DMS 273 (cell line): Measurements from ENCODE around the gene CRADD.
"Not testable (repeated sequence)": the region's sequence is repeated elsewhere in the genome, so short reads cannot be mapped to it uniquely, and the experiment has no call there.

Experiments used
- DNase-seq: peaks from one replicate; lab custom pipeline; 2025; ENCODE audit not compliant: unreplicated experiment; lab: John Stamatoyannopoulos, UW

CRADD gene

GRCh38 chr12:93734784-93735183, 57.6 kb downstream of the CRADD start:
- no peak for DNase-seq

- no peak for DNase-seq
Observed at GRCh38 chr12:93736640-93737178, 59.5 kb downstream of the CRADD start.

- DNase-seq: no peak
Observed at GRCh38 chr12:93737457-93738198, 60.5 kb downstream of the CRADD start.

- DNase-seq: no peak
Observed at GRCh38 chr12:93738199-93739058, 61.3 kb downstream of the CRADD start.

DNA sequence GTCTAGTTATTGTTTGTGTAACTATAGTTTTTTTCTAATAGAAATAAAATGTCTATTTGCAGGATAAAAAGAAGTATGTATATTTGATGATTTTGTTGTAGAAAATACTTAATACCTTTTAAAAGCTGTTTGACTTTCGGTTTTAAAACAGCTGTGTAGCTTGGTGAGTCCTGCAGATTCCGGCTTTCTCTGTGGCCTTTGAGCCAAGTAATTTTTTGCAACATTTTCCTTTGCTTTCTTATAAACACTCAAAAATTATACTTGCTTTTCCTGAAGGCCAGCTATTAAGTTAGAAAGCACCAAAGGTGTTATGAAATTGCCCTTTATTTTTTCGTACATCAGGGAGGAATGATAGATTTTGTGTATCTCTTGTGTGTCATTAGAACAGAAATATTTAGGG, 63.6 kb downstream of the CRADD start:
- peak; percentile 13 for DNase-seq

GRCh38 chr12:93741659-93742109, 64.5 kb downstream of the CRADD start:
- DNase-seq: peak; percentile 55

- DNase-seq: peak; percentile 77
Observed at GRCh38 chr12:93742110-93742934, 65.1 kb downstream of the CRADD start.

DNA sequence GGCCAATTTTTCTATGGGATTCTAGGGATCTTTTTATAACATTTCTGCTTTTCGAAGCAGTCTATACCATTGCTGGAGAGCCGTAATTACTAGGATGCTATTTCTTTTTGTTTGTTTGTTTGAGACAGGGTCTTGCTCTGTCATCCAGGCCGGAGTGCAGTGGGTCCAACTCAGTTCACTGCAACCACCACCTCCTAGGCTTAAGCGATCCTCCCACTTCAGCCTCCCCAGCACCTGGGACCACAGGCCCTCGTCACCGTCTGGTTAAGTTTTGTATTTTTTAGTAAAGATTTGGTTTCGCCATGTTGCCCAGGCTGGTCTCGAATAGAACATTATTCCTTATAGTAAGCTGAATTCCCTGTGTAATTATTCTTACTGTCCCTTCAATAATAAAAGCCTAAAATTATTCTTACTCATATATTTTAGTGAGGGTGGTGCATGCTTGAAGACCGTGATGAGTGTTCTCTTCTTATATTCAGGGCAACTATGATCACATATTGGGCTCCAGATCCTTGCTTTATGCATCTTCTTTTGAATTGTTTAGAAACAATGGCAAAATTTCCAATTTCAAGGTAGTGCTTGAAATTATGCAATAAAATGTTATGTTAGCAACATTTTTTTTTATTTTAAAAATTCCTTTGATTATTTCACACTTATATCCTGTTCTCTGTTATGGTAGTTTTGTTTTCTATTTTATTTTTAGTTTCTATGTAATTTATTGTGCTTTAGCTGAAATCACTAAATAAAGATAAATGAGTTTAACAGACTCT, 66.2 kb downstream of the CRADD start:
- no peak for DNase-seq

GRCh38 chr12:93743999-93744689, 67.0 kb downstream of the CRADD start:
- DNase-seq: peak; percentile 6

DNA sequence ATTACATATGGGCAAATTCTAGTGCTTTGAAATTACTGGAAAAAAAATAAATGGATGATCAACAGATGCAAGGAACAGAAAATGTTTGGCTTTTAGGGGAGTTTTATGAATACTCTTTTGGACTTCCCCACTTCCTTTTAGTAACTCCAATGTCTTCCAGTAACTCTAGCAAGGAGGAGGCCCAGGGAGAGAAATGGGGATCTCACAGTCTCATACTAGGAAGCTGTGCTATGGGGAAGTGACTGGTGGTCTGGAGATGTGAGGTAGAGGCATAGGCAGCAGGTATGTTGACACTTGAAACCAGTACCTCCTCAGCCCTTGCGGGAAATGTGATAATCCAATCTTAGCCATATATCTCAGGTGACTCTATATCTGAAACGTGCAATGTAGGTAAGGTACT, 68.1 kb downstream of the CRADD start:
- no peak for DNase-seq

DNA sequence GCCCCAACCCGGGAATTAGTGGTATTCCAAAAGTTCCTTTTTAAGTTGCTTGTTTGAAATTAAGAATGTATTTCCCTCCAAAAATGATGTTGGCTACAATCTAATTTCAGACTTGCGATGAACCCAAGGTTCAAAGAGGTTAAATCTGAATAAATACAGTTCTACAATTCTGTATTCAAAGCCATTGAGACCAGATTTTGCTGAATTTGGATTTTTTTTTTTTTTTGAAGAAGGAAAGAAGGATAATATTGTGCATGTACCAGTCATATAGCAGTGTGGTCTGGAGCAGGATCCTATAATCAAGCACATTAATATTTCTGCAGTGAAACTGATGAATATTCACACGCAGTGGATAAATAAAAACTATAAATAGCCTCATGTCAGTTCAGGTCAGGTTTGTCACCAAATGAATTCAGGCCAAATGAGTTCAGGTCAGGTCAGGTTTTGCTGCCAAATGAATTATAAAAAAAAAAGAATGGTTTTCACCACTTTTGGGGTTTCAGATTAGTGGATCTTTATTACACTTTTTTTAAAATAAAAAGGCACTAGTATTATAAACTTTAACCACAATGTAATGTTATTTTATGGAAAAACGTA, 69.5 kb downstream of the CRADD start:
- no peak for DNase-seq

DNA sequence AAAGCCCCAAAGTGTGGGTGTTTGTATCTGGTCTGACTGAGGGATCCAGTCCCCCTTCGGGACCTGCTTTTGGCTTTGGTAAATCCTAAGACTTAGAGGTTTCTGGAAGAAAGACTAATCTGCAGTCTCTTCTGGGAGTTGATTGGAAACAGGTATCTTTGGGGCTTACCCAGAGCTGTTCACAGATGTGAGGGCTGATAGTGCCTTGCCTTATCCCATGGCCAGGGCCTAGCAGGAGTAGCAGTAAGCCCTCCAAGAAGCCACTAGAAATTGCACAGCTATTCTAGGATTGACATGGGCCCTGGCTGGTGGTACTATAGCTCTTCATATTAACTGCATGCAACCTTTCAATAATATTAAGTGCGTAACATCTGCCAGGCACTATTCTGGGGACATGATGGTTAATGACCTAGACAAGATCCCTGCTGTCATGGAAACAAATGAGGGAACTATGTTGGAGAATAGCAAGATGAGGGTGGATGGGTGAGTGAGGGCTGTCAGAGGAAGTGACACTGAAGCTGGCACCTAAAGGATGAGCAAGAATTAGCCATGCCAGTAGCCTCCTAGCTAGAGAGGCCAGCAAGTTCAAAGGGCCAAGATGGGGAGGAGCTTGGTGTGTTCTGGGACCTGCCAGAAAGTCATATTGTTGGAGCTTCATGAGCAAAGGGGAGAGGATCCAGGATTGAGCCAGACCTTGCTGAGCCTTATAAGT, 71.7 kb downstream of the CRADD start:
- DNase-seq: peak; percentile 33

DNA sequence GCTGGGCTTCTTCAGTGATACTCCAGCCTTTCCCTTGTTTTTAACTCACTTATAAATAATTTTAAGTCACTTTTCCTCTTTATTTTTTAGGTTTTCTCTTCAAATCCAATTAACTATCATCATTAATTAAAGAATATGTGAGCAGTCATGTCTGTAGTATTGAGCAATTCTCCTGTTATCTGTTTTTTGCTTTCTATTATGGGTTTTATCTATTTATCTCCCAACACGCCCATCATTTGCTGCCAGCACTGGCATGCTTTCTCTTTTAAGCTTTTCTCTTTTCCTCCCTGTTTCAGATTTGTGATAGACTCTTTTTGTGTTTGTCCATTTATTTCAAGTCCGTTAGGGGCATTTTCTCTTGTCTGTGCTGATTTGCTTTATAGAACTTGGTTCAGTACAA, 72.3 kb downstream of the CRADD start:
- no peak for DNase-seq

DNA sequence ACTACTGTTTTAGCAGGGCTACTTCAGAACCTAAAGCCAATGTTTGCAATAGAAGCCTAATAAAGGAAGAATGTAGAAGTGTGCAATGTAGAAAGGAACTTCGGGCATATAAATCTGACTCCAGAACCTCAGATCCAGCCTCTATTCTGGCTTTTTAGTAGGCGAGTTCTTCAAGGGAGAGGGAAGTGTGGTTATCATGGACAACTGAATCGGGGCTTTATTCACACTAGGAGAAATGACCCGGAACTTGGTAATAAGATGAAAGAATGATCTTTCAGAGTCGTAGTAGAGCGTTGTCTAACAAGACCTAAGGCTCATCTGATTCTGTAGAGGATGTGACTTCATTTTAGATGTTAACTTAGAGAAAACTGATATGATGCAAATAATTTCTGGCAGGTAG, 72.9 kb downstream of the CRADD start:
- DNase-seq: no peak

DNA sequence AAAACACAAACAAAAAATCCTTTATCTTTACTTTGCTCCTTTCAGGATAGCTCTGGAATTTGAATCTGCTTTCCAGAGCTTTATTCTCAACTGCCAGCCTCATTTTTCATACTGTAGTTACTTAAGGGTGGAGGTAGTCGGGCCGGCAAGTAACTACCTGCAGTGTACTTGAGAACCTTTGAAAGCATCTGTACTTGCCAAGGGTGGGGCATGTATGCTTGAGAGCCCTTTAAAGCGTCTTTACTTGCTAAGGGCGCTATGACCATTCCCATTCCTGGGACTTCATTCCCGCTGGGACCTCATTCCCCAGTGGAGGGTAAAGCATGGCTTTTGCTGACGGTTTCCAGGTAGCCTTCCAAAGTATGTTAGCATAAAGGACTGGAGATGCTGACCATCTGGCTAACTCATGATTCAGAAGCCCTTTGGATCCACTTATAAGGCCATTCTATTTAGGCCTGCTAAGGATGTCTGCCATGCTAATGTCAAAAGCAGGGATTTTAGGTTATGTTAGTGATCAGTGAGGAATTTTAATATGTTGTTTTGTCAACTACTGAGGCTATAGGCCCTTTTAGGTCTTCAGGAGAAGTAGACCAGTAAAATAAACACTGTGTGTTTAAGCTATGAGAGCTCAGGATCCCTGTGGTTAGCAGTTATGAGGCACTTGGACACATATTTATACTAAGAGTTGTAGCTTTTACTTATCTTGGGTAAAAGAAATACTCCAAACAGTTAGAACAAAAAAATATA, 74.9 kb downstream of the CRADD start:
- DNase-seq: no peak

GRCh38 chr12:93753285-93753684, 76.1 kb downstream of the CRADD start:
- no peak for DNase-seq

DNA sequence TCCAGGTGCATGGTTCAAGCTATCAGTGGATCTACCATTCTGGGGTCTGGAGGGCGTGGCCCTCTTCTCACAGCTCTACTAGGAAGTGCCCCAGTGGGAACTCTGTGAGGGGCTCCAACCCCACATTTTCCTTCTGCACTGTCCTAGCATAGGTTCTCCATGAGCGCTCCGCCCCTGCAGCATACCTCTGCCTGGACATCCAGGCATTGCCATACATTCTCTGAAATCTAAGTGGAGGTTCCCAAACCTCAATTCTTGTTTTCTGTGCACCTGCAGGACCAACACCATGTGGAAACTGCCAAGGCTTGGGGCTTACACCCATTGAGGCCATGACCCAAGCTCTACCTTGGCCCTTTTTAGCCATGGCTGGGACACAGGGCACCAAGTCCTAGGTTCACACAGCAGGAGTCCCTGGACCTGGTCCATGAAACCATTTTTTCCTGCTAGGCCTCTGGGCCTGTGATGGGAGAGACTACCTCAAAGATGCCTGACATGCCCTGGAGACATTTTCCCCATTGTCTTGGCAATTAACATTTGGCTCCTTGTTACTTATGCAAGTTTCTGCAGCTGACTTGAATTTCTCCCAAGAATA, 76.8 kb downstream of the CRADD start:
- no peak for DNase-seq

DNA sequence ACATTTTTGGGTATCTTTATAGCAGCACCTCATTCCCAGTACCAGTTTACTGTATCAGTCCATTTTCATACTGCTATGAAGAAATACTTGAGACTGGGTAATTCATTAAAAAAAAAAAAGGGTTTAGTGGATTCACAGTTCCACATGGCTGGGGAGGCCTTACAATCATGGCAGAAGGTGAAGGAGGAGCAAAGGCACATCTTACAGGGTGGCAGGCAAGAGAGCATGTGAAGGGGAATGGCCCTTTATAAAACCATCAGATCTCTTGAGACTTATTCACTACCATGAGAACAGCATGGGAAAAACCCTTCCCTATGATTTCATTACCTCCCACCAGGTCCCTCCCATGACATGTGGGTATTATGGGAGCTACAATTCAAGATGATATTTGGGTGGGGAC, 77.7 kb downstream of the CRADD start:
- DNase-seq: not testable (repeated sequence)
